H1 (cell line): ENCODE measurements around the gene TSPAN32. TPM values are rescaled to one million over a fixed set of nuclear protein-coding genes. Genes with fewer than 3 reads are reported as not detected.

Source experiments
- CTCF ChIA-PET: fragments of 300-600 bp; sonication (Branson Sonifier 250); formaldehyde crosslinking; loops from one replicate; lab custom pipeline; 2021; ENCODE audit not compliant: partially characterized antibody; lab: Charles Lee
- POLR2A ChIA-PET: fragments of 300-600 bp; sonication (Branson Sonifier 250); formaldehyde crosslinking; loops from one replicate; lab custom pipeline; 2021; ENCODE audit warnings: inconsistent platforms; ENCODE audit not compliant: partially characterized antibody; lab: Charles Lee
- DNase-seq, 2 experiments: peaks; one replicate each; pipeline versions ENCODE4 v3.0.0 to v3.0.0-alpha.2; 2010 to 2022; ENCODE audit warnings: low spot score in 2 of 2, low read depth in 1 of 2, mixed read lengths in 1 of 2
- FAIRE-seq: peaks from 2 replicates; lab custom pipeline; 2011; peaks lifted over from hg19 to GRCh38; lab: Jason Lieb, UNC
- H2AFZ ChIP-seq: 2 replicates; pipeline ENCODE4 v1.8.1; 2012; ENCODE audit warnings: low read length, inconsistent platforms
- H2AK5ac ChIP-seq: 2 replicates; pipeline ENCODE4 v1.6.1; 2013; ENCODE audit warnings: low read depth, low read length
- H2BK120ac ChIP-seq: replicated peaks from 2 replicates; pipeline ENCODE3; 2013; ENCODE audit warnings: low read depth, low read length, inconsistent platforms
- H2BK12ac ChIP-seq: 2 replicates; pipeline ENCODE4 v1.6.1; 2013; ENCODE audit warnings: low read depth, low read length
- H2BK15ac ChIP-seq: 2 replicates; pipeline ENCODE4 v1.6.1; 2013; ENCODE audit warnings: low read length
- H2BK20ac ChIP-seq: 2 replicates; pipeline ENCODE4 v1.6.1; 2013; ENCODE audit warnings: low read length
- H2BK5ac ChIP-seq: 2 replicates; pipeline ENCODE4 v1.6.1; 2013; ENCODE audit warnings: low read depth, low read length
- H3K14ac ChIP-seq: 2 replicates; pipeline ENCODE4 v1.6.1; 2013; ENCODE audit warnings: inconsistent platforms; ENCODE audit not compliant: insufficient read length
- H3K18ac ChIP-seq: 2 replicates; pipeline ENCODE4 v1.6.1; 2013; ENCODE audit warnings: low read length; ENCODE audit errors: extremely low read depth
- H3K23ac ChIP-seq: 2 replicates; pipeline ENCODE4 v1.6.1; 2013; ENCODE audit warnings: inconsistent platforms; ENCODE audit not compliant: insufficient read length
- H3K23me2 ChIP-seq: 2 replicates; pipeline ENCODE4 v1.6.1; 2013; ENCODE audit warnings: low read depth, low read length
- H3K27ac ChIP-seq: 2 replicates; pipeline ENCODE4 v1.6.1; 2011; ENCODE audit warnings: low read depth, low read length, inconsistent platforms
- H3K27me3 ChIP-seq, 4 experiments: replicated peaks in 1 of 4; 1 replicate in 1 of 4; 2 replicates in 3 of 4; pipeline versions ENCODE4 v1.6.1 to v1.8.1; 2011 to 2013; ENCODE audit warnings: low read length in 3 of 4, mild to moderate bottlenecking in 3 of 4, inconsistent platforms in 2 of 4, mixed read lengths in 2 of 4, moderate library complexity in 1 of 4; ENCODE audit not compliant: control insufficient read depth in 3 of 4, insufficient read depth in 3 of 4; ENCODE audit errors: extremely low read depth in 1 of 4
- H3K36me3 ChIP-seq, 4 experiments: 2 replicates each; pipeline versions ENCODE4 v1.6.1 to v1.8.1; 2011 to 2013; ENCODE audit warnings: mild to moderate bottlenecking in 4 of 4, low read length in 3 of 4, moderate library complexity in 2 of 4, control low read depth in 1 of 4, inconsistent platforms in 1 of 4; ENCODE audit not compliant: insufficient read depth in 4 of 4, control insufficient read depth in 2 of 4
- H3K4ac ChIP-seq: replicated peaks from 2 replicates; pipeline ENCODE3; 2013; ENCODE audit warnings: low read length, low read depth, mixed read lengths, inconsistent platforms; ENCODE audit not compliant: insufficient read length
- H3K4me1 ChIP-seq, 4 experiments: replicated peaks in 1 of 4; 1 replicate in 1 of 4; 2 replicates in 3 of 4; pipeline versions ENCODE4 v1.6.1 to v1.8.1; 2011 to 2013; ENCODE audit warnings: low read length in 3 of 4, inconsistent platforms in 2 of 4, mixed read lengths in 1 of 4; ENCODE audit not compliant: insufficient read depth in 4 of 4, control insufficient read depth in 3 of 4
- H3K4me2 ChIP-seq, 2 experiments: 2 replicates each; pipeline versions ENCODE4 v1.6.1 to v1.8.1; 2011 to 2013; ENCODE audit warnings: low read depth in 2 of 2, low read length in 2 of 2, control low read depth in 1 of 2, inconsistent platforms in 1 of 2, mild to moderate bottlenecking in 1 of 2; ENCODE audit not compliant: insufficient read depth in 1 of 2
- H3K4me3 ChIP-seq, 4 experiments: fragments of 200-600, 300-600 bp in 1 of 4; sonication (generic), shearing (Covaris generic), sonication (Bioruptor Twin) in 1 of 4; 2 replicates each; pipeline versions ENCODE4 v1.5.1 to v1.8.1; 2011 to 2016; ENCODE audit warnings: low read length in 4 of 4, low read depth in 3 of 4, control low read depth in 2 of 4, inconsistent platforms in 2 of 4, mild to moderate bottlenecking in 2 of 4, mixed read lengths in 1 of 4, moderate library complexity in 1 of 4; ENCODE audit not compliant: insufficient read depth in 2 of 4; ENCODE audit errors: extremely low read depth in 1 of 4
- H3K56ac ChIP-seq: replicated peaks from 2 replicates; pipeline ENCODE3; 2013; ENCODE audit warnings: low read depth, mild to moderate bottlenecking, mixed read lengths, low read length, inconsistent platforms; ENCODE audit not compliant: insufficient read length
- H3K79me1 ChIP-seq: 2 replicates; pipeline ENCODE4 v1.6.1; 2013; ENCODE audit warnings: low read depth, low read length, control low read depth
- H3K79me2 ChIP-seq, 2 experiments: 2 replicates each; pipeline versions ENCODE4 v1.6.1 to v1.8.1; 2012 to 2013; ENCODE audit warnings: low read length in 2 of 2, mild to moderate bottlenecking in 2 of 2, inconsistent platforms in 1 of 2; ENCODE audit not compliant: insufficient read depth in 2 of 2, control insufficient read depth in 1 of 2
- H3K9ac ChIP-seq, 4 experiments: replicated peaks in 1 of 4; 1 replicate in 1 of 4; 2 replicates in 3 of 4; pipeline versions ENCODE4 v1.6.1 to v1.8.1; 2011 to 2013; ENCODE audit warnings: low read depth in 3 of 4, low read length in 3 of 4, control low read depth in 2 of 4, mild to moderate bottlenecking in 2 of 4, moderate library complexity in 2 of 4, inconsistent platforms in 1 of 4; ENCODE audit errors: extremely low read depth in 1 of 4
- H3K9me3 ChIP-seq, 2 experiments: 2 replicates each; pipeline versions ENCODE4 v1.6.1 to v1.8.1; 2012 to 2013; ENCODE audit warnings: mild to moderate bottlenecking in 2 of 2, moderate library complexity in 2 of 2, control low read depth in 1 of 2, inconsistent platforms in 1 of 2, low read depth in 1 of 2, low read length in 1 of 2, mixed read lengths in 1 of 2; ENCODE audit not compliant: insufficient read depth in 2 of 2
- H4K20me1 ChIP-seq, 2 experiments: replicated peaks in 1 of 2; 2 replicates each; pipeline versions ENCODE3 to v1.8.1; 2011 to 2013; ENCODE audit warnings: inconsistent platforms in 2 of 2, low read length in 2 of 2, mild to moderate bottlenecking in 1 of 2; ENCODE audit not compliant: insufficient read depth in 2 of 2, control insufficient read depth in 1 of 2
- H4K5ac ChIP-seq: 2 replicates; pipeline ENCODE4 v1.6.1; 2013; ENCODE audit warnings: low read length, low read depth, mixed read lengths, inconsistent platforms; ENCODE audit not compliant: insufficient read length
- H4K8ac ChIP-seq: 2 replicates; pipeline ENCODE4 v1.8.0; 2013; ENCODE audit warnings: mild to moderate bottlenecking, moderate library complexity, low read length, inconsistent platforms; ENCODE audit not compliant: insufficient read depth; ENCODE audit errors: extremely low read depth
- H4K91ac ChIP-seq: replicated peaks from 2 replicates; pipeline ENCODE3; 2013; ENCODE audit warnings: low read length, mixed read lengths, inconsistent platforms; ENCODE audit not compliant: insufficient read length
- CHD2 ChIP-seq: IDR thresholded peaks from 2 replicates; pipeline ENCODE4 v1.6.1; 2012; ENCODE audit warnings: low read length, improper control_type of control experiment
- EZH2 ChIP-seq: fragments of 200-600 bp; sonication (generic); IDR thresholded peaks from 2 replicates; pipeline ENCODE4 v1.7.1; 2012; ENCODE audit warnings: low read depth, mild to moderate bottlenecking, moderate library complexity, low read length, inconsistent platforms; ENCODE audit not compliant: severe bottlenecking
- POLR2A ChIP-seq, 2 experiments: IDR thresholded peaks; 1 replicate in 1 of 2; 2 replicates in 1 of 2; pipeline ENCODE4 v1.6.1; 2011; ENCODE audit warnings: low read depth in 2 of 2, low read length in 2 of 2, mild to moderate bottlenecking in 2 of 2; ENCODE audit errors: control extremely low read depth in 1 of 2
- SP4 ChIP-seq: IDR thresholded peaks from 2 replicates; pipeline ENCODE4 v1.6.1; 2012; ENCODE audit warnings: low read length, inconsistent platforms
- TAF7 ChIP-seq: optimal IDR thresholded peaks from 2 replicates; pipeline ENCODE3; 2011; ENCODE audit warnings: low read depth, mild to moderate bottlenecking, inconsistent platforms, low read length, moderate library complexity, borderline replicate concordance
- WGBS, 2 experiments: shearing (Covaris generic) in 1 of 2; methylation state at CpG; one replicate each; pipeline versions ENCODE4 v1.1.6 to v1.1.7; 2013 to 2015; ENCODE audit warnings: low lambda C conversion rate in 2 of 2, mixed read lengths in 2 of 2, inconsistent platforms in 1 of 2, low coverage in 1 of 2, missing lambda C conversion rate in 1 of 2; ENCODE audit not compliant: insufficient replicate concordance in 2 of 2, insufficient coverage in 1 of 2, insufficient read length in 1 of 2; ENCODE audit errors: extremely low coverage in 1 of 2, missing lambda C conversion rate in 1 of 2; 5-methylcytosine and 5-hydroxymethylcytosine counted together
- polyA plus RNA-seq, 7 experiments: library from polyadenylated mRNA; depleted of rRNA in 3 of 7; stranded (reverse) in 5 of 7; unstranded in 2 of 7; fragments of >200 nt in 5 of 7; fragments of 200-250 nt in 2 of 7; gene quantifications; 1 replicate in 5 of 7; 2 replicates in 1 of 7; 4 replicates in 1 of 7; pipeline versions ENCODE4 v1.2.1 to v1.2.3, GENCODE V29; 2011 to 2013; ENCODE audit warnings: missing spikeins in 2 of 7, mixed read lengths in 2 of 7
- total RNA-seq: library from RNA; stranded (reverse); fragmentation: NEBNext Ultra II Directional; extraction: Animal tissue kit (Norgen Biotek cat#: 25700); gene quantifications from 2 replicates; pipeline ENCODE4 v1.2.1, GENCODE V29; 2021

Gene TSPAN32
- total and polyA plus RNA-seq, 2 of the 8 experiments (the other 6 are each of a cell fraction or from before 2014, with no cell fraction given): not detected

GRCh38 chr11:2264366-2265053, 37.3 kb upstream of the TSPAN32 start:
- peaks cover 0 to 1% of the 10 kb centered on the region in 2 experiments for H4K20me1 ChIP-seq
- H3K23ac ChIP-seq: no peak overlapping the region
- H3K56ac ChIP-seq: no peak overlapping the region
- H2AK5ac ChIP-seq: no peak overlapping the region
- H2BK120ac ChIP-seq: no peak overlapping the region
- no peak overlapping the region for H2BK15ac ChIP-seq
- POLR2A ChIA-PET: no interaction called here
- WGBS, 2 experiments: 89% methylated on average over 22 of the region's 22 CpGs; no CpG with 5 or more reads in 1 of the 2 experiments
- no peaks in the 10 kb centered on the region; the same call in 1 of the 2 replicates for H3K23me2 ChIP-seq
- no peak overlapping the region for H4K91ac ChIP-seq
- H3K4me1 ChIP-seq: peaks cover 0 to 7% (median under 1%) of the 10 kb centered on the region in 4 experiments; a peak in 2 of 7 replicates
- no peaks in the 10 kb centered on the region for H3K79me1 ChIP-seq
- no peak overlapping the region for H3K14ac ChIP-seq
- H2BK5ac ChIP-seq: no peak overlapping the region
- no peak overlapping the region for H3K4me3 ChIP-seq
- no peak overlapping the region for H3K9ac ChIP-seq
- TF ChIP-seq CHD2 (no peak), POLR2A (IDR thresholded peaks at IDR 0.05; ENCODE audit: control extremely low read depth in 1 of 2, low read depth in 2 of 2, low read length in 2 of 2) (no peak), SP4 (no peak), EZH2 (no peak), TAF7 (no peak)
- no peak overlapping the region for H4K8ac ChIP-seq
- no peak overlapping the region for H3K4me2 ChIP-seq
- H3K36me3 ChIP-seq: no peaks in the 10 kb centered on the region
- DNase-seq: no peak
- H2BK12ac ChIP-seq: no peak overlapping the region
- CTCF ChIA-PET: interaction anchor here (1.2 to 2.0 kb wide), 5 partner anchors 9 to 78 kb away, joined by 3 to 7 read pairs (median 5); no protein-coding TSS in a partner anchor
- H3K4ac ChIP-seq: no peak overlapping the region
- no peak overlapping the region for H2BK20ac ChIP-seq
- FAIRE-seq: no peak
- H3K27ac ChIP-seq: no peak overlapping the region
- no peaks in the 10 kb centered on the region for H3K79me2 ChIP-seq
- peaks cover 2 to 46% (median 29%) of the 10 kb centered on the region in 4 experiments for H3K27me3 ChIP-seq
- H2AFZ ChIP-seq: no peak overlapping the region
- no peak overlapping the region for H3K18ac ChIP-seq
- H4K5ac ChIP-seq: no peak overlapping the region
- no peaks in the 10 kb centered on the region for H3K9me3 ChIP-seq
